DLD1 (cell line): ENCODE data around the gene CRACDL.

Experiments used
- in situ Hi-C: cut with HindIII; loops from 2 replicates; pipeline ENCODE4 v1.10.0; 2017; ENCODE audit warnings: low sequenced_read_pairs

The CRACDL gene

DNA sequence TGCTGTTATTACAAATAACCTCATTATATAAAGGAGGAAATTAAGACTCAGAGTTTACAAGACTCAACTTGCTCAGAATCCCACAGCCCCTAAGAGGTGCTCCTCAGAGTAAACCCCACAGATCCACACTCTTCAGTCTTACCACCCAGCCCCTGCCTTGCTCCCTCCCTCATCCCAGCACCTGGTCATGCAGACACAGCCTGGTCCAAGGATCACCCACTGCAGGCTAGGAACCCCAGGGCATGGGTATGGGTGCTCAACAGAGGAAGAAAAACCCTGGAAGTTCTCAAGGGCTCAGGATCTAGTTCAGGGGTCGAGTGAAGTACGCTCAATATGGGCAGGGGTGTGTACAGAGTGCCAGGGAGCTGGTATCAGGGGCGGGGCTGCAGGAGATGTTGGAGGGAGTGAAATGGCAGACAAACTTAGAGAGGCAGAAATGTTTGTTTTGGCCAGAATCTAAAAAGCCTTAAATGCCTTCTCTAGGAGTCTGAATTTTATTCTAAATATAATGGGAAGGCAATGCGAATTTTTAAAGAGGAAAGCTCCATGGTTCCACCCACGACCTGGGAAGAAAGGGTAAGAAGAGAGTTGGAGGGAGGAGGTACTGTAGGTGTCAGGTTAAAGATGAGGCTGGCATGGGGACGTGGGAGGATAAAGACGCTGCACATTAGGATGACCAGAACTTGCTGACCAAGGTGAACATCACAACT, 126.0 kb downstream of the CRACDL start:
- in situ Hi-C loops: no loop called here

DNA sequence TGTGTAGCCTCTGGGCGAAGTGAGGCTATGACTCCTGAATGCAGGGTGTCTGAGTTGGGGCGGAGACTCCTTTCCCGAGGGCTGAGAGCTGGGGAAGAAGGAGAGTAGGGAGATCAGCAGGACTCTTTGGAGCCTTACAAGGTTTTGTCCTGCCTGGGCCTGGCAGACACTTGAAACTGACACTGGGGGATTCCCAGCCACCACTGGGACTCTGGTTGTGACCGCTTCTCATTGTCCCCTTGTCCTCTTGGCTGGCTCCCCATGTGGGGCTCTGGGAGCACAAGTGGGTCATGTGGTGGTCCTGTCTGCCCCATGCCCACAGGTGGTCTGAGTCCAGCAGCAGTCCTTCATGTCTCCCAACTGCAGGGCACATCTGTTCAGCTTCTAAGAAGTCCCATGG, 126.9 kb downstream of the CRACDL start:
- in situ Hi-C loops: no loop called here

DNA sequence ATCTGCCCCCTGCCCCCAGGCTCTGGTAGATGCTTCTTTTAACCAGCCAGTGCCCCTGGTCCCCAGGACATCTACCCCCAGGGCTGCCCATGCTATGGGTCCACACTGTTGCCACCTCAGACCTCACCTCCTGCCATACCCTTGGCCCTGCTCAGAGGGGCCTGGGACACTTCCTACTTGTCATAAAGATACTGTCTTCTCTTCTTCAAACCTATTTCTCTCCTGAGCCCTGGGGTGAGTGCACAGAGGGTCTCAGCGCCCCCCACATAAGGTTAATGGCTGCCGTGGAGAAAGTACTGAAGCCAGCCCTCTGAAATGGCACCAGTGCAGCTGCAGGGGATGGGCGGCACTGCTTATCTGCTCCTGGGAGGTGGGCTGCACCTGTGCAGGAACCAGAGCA, 127.5 kb downstream of the CRACDL start:
- in situ Hi-C loops: no loop called here

DNA sequence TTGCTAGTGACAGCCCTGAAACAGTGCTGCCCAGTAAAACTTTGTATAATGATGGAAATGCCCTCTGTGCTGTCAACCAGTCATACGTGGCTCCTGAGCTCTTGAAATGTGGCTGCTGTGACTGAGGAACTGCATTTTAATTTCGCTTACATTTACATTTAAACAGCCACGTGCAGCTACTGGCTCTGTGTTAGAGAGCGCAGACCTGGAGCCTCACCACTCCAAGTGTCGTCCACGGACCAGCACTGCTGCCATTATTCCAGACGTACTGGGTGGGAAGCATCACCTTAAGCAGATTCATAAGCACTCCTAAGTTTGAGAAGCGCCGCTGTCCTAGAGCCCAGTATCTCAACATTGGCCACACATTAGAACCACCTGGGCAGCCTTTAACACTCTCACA, 128.1 kb downstream of the CRACDL start:
- in situ Hi-C loops: no loop called here

DNA sequence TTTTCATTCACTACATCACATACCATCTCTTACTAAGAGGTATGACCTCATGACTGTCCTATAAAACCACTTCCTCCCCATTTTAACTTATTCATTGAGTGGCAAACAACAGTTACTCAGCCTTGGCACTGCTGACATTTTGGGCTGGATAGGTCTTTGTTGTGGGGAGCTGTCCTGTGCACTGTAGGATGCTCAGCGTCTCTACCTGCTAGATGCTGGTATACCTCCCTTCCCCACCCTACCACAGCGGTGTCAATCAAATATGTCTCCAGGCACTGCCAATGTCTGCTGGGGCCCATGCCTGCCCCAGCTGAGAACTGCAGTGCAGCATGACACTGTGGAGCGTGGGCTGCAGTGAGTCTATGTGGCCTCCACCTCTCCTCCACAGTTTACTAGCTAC, 128.8 kb downstream of the CRACDL start:
- in situ Hi-C loops: no loop called here

DNA sequence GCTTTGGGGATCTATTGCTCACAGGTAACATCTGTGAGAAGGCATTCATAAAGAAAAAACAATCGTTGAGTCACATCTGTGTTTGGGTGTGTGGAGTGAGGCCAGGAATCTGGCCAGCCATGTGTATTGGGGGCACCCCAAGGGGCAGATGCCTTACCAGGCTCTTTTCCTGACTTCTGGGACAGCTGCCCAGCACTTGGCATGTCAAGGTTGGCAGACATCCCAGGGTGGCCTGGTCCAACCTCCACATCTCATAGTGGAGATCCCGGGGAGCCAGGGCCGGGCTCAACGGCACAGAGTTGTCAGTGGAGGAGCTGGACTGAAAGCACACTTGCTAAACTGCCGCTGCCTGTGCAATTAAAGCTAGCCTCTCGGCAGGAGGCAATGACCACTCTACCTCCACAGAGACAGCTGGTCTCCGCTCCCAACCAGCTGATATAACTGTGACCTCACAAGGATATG, 129.8 kb downstream of the CRACDL start:
- in situ Hi-C loops: no loop called here

DNA sequence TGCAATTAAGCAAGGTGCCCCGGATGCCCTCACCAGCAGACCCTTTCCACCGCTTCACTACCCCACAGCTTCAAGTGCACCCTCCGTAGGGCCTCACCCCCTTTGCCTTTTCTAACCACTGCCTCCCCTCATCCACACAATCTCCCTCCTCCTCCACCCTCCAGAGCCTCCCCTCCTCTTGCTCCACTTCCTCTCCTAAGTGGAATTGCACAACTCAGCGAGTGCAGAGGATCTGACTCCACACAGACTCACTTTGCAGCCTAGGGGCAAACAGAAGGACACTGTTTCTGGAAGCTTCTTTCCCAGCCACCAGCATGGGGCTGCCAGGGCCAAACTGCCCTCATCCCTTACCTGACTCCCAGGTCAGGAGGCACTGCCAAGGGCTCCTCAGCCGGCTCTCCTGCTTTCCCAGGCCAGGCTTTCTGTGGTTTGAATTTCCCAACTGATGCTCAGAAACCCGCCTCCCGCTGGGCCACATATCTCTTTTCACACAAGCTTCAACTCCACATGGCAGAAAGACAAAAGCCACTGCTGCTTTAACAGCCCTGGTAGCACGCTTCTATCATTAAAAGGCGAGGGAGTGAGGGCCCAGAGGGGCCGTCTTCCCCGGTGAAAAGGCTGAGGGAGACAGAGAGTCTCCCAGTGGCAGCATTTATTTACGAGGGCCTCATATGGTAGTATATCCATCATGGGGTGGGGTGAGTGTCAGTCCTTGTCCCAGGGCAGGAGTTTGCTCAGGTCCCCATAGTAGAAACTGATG, 130.4 kb downstream of the CRACDL start:
- in situ Hi-C loops: no loop called here

DNA sequence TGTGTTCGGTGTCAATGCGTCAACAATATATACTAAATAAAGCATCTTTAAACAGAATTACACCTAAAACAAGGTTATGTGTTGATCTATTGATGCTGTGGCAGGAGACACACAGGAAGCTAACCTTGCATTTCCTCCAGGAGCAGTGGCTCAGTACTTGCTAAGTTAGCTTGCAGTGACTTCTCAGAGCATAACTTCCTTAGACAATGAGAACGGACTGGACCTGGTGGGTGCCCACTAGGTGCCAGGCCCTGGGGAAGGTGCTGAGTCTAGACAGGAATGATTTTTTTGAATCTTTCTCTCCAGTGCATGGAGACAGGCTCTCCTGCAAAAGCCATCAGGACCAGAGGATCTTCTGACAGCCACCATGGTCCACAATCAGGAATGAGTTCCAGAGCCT, 131.3 kb downstream of the CRACDL start:
- in situ Hi-C loops: no loop called here

DNA sequence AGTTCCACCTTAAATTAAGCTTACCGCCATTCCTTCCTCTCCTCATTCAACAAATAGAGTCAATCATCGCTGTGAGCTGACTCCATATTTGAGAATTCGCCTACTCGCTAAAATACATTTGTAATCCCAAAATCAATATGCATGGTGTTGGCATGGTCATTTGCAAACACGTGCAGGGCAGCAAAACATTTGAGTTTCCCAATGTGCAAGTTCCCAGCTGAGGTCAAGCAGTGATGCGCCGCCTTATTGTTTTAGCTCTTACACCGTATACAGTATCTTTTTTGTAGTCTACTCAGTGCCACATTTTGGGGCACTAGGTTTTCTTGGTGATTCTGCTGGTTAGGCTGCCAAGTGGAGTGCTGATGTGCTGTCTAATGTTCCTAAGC, 131.8 kb downstream of the CRACDL start:
- in situ Hi-C loops: no loop called here

DNA sequence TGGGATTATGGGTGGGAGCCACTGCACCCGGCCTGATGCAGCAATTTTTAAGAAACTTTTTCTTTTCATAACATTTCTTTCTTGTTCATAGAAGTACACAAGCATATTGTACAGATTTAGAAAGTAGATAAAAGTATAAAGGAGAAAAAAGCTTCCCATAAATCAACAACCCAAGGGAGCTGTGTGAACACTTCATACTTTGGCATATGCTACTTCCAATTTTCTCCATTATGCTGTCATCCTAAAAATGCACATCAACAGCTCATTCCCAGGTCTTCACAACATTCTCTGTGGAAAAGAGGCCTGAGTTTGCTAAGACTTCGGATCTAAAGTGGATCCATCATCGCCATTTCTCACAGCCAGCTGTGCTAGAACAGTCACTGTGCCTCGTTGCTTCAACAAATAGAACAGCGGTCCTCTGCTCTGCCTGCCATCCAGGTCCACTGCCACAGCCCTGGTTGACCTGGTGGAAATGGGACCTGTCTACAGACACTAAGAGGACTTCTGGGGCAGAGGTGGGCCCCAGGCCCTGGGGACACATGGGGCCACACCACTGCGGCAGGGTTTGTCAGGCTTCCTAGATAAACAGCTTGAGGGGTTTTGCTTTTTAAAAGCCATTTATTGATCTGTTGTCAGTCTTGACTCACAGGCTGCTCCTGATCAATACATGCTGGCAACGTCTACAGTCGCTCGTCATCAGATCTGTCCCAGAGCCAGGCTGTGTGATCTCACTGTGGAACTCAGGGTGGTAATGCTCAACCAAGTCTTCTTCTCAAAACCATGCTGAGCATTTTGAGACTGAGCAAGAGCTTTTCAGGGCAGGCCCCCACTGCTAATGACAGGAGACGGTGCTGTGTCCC, 132.4 kb downstream of the CRACDL start:
- in situ Hi-C loops: no loop called here

DNA sequence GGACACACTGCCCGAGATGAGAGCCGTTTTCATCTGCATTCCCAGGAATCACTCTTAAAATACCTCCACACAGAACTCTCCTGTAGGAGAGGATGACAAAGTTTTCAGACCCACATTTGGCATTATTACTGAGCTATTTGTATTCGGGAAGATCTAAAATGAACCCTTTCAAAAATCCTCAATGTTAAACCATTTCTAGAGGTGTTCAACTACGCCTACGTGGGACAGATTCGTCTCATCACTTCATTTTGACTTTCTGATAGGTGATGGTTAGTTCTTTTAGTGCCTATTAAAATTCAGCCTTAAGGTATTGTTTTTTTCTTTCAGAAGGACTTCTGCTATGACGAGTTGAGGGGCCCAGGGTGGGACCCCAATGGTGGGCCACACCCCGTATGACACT, 133.7 kb downstream of the CRACDL start:
- in situ Hi-C loops: no loop called here

DNA sequence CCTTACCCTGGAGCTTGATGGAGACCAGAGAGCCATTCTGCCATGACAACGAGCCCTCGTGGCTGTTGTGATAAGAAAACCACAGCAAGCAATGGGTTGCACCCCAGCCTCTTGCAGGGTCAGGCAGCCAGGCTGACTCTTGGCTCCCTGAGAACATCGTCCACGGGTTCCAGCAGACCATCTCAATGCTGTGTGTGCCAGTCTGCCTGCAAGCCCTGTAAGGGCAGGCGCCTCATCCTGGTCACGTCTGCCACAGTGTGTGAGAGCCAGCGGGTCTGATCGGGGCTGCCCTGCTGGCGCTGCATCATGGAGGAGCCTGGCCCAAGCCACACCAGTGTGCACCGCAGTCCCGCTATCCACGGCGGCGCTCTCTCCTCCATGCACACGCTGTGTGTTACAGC, 134.1 kb downstream of the CRACDL start:
- in situ Hi-C loops: no loop called here

DNA sequence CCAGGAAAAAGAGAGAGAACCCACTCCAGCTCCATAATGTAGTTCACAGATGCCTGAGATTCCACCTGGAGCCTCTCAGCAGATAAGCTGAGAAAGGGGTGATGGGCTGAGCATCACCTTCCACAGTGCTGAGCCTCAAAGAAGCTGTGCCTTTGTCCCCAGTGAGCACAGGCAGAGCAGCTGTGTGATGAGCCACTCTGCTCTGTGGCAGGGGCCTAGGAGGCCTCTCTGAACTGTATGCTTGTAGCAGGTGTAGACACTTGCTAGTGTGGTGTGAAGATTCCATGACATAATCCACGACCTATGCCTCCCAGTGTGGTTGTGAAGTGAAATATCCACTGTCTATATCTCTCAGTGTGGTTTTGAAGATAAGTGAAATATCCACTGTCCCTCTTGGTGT, 134.7 kb downstream of the CRACDL start:
- in situ Hi-C loops: no loop called here

DNA sequence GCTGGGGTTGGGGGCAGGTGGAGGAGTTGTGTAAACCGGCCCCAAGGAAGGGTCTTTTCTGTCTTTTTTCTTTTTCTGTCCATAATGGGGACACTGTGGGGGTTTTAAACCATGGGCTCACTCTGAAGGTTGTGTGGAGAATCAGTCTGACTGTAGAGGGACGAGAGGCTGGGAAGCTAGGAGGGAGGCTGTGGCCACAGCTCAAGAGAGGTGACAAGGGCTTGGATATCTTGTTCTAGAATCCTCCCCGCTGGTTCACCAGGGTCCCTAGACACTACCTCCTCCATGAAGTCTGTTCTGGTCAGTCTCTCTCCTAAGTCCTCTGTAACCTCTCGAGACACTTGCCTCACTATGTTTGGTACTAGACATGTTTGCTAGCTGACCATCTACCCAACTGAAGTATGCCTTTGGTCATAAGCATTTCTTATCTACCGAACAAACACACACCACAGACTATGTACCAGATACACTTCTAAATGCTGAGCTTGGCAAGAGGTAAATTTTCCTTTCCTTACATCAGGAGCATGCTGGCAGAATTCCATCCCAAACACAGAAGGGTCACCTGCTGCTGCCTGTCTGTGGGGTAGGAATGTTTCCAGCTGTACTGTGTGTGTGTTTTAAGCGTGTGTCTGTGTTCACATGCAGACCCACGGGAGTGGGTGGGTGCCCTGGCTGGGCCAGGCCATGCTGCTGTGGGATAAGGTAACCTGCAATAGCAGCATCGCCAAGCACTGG, 135.5 kb downstream of the CRACDL start:
- in situ Hi-C loops: no loop called here

DNA sequence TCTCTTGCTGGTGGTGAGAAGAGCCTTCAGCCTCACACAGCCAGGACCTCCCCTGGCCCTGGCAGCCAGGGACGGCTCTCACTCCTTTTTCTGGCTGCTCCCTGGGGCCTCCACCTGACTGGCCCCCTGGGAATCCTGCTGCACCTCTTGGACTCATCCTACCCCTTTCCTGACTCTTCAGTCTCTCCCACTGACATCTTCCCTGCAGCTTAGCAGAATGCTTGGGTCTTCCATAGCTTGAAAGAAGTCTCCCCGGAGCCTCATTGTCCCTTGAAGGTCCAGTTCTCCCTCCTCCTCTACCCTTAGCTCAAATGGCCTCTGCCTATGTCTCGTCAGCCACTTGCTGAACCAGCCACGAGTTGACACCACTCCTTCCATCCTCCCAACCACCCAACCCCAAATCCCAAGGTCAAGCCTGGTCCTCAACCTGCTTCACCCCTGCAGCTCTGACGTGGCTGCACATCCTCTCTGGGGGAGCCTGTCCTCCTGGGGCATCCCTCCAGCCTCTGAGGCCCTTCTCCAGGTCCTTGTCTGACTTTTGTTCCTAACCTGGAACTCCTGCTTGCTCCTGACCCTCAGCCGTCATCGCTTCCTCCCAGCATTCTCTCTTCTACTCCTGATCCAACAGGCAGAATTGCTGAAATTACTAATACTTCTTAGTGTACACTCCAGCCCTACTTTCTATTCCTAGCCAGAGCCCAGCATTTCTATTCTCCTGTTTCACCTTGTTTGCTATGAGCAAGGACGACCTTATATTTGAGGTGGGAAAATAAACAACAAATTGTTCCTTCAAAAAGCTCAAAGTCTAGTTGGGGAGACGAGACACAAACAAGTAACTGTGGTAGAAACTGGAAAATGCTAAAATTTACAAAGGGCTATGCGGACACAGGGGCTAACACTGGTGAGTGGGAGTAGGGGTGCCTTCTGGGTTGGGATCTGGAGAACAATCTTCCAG, 136.4 kb downstream of the CRACDL start:
- in situ Hi-C loops: no loop called here

DNA sequence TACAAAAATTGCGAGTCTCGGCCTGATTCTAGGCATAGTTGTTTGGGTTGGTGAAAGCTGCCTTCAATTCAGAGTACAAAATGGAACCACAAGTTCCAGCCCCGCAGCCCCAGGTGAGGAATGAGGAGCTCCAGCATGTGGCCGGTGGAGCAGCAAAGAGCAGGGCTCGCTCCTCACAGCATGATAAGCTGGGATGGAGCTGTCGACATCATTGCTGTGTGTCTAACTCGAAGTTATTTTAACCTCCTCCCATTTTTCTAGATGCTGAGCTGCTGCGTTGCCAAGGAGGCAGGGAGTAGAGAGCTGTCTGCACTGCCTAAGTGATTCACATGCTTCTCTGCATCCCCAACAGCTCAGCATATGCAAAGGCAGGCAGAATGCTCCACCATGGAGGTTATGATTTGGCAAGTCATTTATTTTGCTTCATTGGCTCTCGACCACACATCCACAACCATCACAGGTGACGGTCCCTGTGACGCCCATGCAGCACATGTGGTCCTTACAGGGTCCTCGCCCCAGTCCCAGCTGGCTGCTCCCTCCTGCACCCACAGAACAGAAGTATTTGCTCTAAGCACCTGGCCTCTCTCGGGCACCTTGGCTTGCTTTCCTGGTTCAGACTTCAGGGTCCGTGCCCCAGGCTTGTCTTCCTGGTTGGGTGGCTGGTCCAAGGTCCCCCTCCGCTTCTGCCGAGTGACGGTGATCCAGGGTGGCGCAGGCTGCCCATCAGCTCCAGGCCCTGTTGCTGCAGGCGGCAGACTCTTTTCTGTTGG, 139.1 kb downstream of the CRACDL start:
- in situ Hi-C loops: no loop called here

DNA sequence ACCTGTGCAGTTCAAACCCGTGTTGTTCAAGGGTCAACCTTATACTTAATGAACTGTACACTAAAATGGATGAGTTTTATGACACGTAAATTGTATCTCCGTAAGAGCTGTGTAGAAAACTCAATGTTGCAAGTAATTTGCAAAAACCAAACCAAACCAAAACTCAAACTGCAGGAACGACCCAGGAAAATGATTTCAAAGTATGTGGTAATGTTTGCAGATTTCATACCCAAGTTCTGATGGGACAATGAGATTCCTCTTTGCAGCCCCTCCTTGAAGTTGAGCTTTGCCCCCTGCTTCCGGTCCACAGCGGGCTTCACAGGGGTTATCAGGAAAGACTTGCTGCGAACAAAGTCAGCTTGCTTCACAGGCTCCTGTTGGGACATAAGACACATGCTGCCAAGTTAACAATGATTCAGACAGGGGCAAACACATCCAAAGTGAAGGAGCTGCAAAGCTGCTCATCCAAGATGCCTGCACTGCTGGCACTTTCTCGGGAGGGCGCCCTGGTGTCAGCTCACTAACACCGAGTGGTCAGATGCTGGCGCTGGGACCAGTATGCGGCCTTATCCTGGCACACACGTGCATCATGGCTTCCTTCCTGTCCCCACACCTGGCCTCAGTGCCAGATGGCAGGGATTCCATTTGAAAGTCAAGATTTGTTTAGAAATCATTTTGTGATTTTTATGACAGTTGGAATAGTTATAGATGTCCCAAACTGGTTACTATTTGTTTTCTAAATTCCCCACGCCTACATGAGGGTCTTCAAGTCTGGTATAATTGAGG, 139.9 kb downstream of the CRACDL start:
- in situ Hi-C loops: no loop called here
